Measurements from ENCODE around the gene WNT16.

The WNT16 gene

DNA sequence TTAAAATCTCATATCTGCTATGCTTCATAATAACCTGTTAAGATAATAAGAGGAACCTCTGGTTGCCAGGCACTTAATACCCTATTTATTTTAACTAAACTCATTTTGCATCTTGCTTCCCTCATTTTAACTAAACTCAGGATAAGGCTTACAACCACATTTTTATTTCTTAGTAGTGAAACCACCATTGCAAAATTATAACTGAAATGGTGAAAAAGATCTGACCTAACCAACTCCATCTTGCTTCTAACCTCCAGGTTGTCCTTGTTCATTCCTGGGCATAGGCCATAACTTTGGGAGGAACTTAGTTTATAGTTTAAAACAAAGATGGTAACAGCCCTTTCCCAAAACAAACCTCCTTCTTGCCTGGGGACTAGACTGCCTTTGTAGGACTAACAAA is 61.3 kb downstream of the WNT16 start:
- no peak for TF ChIP-seq CTCF (IDR thresholded peaks at IDR 0.05; ENCODE audit: insufficient read depth, low read depth, low read length, missing control alignments)
- no peak for DNase-seq (ENCODE audit: low read depth)
- no peak overlapping the region for H3K4me3 ChIP-seq (ENCODE audit: low read depth, low read length)

DNA sequence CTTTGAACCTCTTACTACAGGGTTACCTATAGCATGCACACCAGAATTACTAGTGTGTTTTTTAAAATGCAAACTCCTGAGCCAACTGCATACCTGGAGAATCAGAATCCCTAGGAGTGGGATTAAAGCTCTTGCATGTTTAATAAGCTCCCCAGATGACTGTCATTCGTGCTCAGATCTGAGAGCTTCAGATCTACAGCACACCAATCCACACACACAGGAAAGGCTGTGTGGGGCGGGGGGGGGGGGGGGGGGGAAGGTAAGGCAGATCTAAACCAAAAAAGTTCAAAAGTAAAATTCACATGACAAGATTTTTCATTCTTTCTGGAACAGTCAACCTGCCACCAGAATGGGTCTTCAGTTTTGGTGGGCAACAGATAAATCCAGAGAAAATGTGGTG is 61.8 kb downstream of the WNT16 start:
- no peak for TF ChIP-seq CTCF (IDR thresholded peaks at IDR 0.05; ENCODE audit: insufficient read depth, low read depth, low read length, missing control alignments)
- H3K4me3 ChIP-seq (ENCODE audit: low read depth, low read length), result no peak overlapping the region
- DNase-seq (ENCODE audit: low read depth), result peak; percentile 36

Data from GM12865 (cell line).